Activated T-cell treated with anti-CD3 and anti-CD28 coated beads for 4 hours (primary cell): ENCODE data around the gene P2RX2.

Source experiments
- DNase-seq: peaks from one replicate; pipeline ENCODE4 v3.0.0-alpha.2; 2020

Gene P2RX2

DNA sequence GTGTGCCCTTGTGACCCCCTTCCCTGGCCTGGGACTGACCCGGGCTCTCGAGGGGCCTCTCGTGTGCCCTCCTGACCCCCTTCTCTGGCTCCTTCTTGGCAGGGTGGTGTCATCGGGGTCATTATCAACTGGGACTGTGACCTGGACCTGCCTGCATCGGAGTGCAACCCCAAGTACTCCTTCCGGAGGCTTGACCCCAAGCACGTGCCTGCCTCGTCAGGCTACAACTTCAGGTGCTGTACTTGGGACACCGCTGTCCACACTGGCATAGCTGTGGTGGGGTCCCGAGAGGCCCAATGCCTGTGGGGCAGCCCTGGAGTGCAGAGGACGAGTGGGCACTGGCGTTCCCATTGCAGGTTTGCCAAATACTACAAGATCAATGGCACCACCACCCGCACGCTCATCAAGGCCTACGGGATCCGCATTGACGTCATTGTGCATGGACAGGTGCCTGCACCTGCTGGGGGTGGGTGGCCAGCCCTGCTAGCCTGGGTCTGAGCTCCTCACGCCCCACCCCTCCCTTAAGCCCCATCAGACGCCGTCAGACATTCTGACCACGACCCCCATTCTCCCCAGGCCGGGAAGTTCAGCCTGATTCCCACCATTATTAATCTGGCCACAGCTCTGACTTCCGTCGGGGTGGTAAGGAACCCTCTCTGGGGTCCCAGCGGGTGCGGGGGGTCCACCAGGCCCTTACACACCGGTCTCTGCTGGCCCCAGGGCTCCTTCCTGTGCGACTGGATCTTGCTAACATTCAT lies 2.5 kb downstream of the P2RX2 start:
- DNase-seq: no peak

DNA sequence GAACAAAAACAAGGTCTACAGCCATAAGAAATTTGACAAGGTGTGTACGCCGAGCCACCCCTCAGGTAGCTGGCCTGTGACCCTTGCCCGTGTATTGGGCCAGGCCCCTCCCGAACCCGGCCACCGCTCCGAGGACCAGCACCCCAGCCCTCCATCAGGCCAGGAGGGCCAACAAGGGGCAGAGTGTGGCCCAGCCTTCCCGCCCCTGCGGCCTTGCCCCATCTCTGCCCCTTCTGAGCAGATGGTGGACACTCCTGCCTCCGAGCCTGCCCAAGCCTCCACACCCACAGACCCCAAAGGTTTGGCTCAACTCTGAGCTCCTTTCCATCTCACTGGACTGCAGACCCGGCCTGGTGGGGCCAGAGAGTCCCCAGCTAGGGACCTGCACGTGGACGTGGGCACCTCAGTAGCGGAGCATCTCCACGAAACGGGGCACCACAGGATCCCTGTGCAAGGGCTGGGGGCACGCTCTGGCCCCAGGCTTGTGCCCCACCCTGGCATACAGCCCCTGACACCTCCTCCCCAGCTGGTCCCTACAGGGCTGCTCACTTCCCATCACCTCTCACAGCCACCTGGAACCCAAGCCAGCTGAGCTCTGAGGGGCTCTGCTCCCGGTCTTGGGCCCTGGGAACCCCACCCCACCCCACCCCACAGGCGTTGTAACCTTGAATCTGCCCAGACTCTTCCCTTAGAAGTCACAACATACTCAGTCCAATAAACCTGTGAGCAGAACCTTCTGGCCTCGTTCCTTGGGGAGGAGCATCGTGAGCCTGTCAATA lies 3.3 kb downstream of the P2RX2 start:
- no peak for DNase-seq

DNA sequence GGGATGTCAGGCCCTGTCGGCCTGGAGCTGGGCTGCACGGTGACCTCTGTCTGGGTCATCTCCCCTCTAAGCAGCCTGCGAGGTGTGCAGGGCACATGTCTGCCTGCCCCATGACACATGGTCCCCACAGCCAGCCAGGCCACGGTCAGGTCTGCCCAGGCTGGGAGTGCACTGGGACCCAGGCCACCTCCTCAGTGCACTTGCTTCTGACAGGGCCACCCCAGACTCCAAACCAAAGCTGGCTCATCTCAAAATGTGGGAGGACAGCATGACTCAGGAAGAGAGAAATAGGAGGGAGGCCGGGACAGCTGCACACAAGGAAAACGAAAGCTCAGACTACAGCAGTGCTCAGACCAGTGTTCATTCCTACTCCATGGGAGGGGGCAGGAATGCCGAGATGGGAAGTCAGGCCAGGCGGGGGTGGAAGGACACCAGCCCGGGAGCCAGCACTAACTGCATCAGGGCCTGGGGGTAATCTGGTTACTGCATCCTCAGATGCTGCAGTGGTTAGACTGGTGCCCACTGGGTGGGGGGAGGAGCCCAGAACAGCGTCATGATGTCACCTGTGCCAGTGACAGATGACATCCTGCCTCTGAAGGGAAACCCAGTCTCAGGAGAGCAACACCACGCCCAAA lies 4.0 kb downstream of the P2RX2 start:
- DNase-seq: no peak

- DNase-seq: no peak
These were observed 4.7 kb downstream of the P2RX2 start for GRCh38 chr12:132623072-132623869.

- DNase-seq: no peak
These were observed 5.7 kb downstream of the P2RX2 start for GRCh38 chr12:132624186-132624855.

- DNase-seq: no peak
These were observed 6.5 kb downstream of the P2RX2 start for GRCh38 chr12:132624910-132625630.

DNA sequence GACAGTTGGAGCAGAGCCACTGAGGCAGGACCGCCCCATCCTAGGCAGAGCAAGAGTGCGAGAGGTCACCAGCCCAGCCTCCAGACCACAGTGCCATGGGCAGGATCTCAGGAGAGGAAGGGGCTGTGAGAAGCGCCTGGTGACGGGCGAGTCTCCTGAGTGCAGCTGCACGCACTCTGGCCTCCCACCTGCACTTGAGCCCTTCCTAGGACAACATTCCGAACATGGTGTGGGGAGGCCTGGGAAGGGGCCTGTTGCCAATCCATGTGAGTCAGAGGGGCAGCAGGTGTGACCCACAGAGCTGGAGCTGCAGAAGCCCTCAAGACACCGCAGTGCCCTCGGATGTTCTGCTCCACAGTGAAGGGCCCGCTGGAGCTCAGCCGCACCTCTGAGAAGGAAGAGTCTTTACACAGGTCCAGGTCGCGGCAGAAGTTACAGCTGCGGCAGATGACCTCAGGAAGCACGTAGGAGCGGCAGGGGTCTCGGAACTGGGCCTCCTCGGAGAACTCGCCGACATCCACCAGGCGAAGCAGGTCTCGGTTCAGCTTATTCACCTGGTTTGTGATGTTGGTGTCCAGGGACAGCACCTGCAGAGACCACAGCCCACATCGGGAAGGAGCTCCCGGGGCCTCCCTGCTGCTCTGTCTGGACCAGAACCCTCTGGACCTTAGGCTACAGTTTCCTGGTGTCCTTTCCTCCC lies 7.3 kb downstream of the P2RX2 start:
- no peak for DNase-seq

DNA sequence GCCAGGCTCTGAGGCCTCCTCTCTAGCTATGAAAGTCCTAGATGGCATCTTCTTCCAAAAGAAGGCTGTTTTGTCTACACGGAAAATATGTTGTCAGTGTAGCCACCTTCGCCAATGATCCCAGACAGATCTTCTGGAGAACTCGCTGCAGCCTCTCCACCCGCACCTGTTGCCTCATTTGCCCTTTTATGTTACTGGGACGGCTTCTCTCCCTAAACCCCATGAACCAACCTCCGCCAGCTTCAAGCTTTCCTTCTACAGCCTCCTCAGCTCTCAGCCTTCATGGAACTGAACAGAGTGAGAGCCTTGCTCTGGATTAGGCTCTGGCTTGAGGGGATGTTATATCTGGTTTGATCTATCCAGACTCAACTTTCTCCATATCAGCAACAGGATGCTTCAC lies 10.8 kb downstream of the P2RX2 start:
- no peak for DNase-seq

DNA sequence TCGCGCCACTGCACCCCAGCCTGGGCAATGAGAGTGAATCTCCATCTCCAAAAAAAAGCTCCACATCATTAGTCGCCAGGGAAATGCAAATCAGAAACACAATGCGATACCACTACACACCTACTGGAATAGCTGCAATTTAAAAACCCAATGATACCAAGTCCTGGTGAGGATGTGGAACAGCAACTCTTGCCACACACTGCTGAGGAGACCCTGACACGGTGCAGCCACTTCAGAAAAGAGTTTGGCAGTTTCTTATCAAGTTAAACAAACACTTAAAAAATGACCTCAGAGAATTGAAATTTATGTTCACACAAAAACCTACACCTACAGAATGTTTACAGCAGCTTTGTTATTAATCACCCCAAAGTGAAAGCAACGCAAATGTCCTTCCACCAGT lies 12.1 kb downstream of the P2RX2 start:
- no peak for DNase-seq

DNA sequence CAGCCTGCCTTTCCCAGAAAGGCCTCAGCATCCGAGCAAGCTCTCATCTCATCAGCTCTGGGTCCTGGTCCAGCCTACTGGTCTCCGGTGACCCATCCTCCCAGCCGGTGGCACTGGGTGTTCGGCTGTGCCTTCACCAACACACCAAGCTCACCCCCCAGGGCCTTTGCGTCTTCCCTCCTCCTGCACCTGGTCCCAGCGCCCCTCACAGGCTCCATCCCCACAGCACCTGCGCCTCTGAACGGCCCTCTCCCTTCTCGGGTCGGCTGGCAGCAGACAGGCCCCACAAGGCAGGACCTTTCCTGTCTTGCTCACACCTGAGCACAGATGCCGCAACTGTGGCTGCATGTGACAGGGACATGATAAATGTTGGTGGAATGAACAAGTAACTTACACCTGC lies 13.1 kb downstream of the P2RX2 start:
- no peak for DNase-seq

DNA sequence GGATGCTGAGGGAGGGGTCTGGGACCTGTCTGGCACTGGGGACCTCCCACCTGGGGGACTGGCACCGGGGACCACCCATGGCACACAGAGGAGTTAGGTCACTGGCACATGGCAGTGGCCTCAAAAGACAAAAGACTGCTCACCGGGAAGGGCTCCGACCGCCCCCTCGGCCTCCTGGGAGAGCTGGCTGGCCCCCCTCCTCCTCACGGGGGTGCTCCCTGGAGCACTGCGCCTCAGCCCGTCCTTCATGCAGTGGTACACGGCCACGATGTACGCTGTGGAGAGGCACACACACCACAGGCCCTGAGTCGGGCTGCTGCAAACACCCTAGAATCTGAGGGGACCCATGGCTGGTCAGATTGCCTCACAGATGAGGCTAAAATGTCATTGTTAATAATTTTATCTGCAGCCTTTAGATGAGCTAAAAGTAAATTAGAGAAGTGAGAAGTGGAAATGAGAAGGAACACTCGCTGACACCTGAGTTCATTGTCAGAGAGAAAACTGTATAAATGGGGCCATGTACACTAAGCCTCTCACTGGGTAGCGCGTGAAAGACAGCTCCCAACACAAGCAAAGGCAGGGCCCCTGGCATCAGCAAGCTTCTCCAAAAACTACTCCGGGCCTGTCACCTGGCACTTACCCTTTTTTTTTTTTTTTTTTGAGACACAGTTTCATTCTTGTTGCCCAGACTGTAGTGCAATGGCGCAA lies 14.1 kb downstream of the P2RX2 start:
- no peak for DNase-seq

GRCh38 chr12:132633398-132633797 lies 14.8 kb downstream of the P2RX2 start:
- no peak for DNase-seq

GRCh38 chr12:132633901-132634300 lies 15.3 kb downstream of the P2RX2 start:
- no peak for DNase-seq

- DNase-seq: no peak
These were observed 15.9 kb downstream of the P2RX2 start for GRCh38 chr12:132634411-132634990.

DNA sequence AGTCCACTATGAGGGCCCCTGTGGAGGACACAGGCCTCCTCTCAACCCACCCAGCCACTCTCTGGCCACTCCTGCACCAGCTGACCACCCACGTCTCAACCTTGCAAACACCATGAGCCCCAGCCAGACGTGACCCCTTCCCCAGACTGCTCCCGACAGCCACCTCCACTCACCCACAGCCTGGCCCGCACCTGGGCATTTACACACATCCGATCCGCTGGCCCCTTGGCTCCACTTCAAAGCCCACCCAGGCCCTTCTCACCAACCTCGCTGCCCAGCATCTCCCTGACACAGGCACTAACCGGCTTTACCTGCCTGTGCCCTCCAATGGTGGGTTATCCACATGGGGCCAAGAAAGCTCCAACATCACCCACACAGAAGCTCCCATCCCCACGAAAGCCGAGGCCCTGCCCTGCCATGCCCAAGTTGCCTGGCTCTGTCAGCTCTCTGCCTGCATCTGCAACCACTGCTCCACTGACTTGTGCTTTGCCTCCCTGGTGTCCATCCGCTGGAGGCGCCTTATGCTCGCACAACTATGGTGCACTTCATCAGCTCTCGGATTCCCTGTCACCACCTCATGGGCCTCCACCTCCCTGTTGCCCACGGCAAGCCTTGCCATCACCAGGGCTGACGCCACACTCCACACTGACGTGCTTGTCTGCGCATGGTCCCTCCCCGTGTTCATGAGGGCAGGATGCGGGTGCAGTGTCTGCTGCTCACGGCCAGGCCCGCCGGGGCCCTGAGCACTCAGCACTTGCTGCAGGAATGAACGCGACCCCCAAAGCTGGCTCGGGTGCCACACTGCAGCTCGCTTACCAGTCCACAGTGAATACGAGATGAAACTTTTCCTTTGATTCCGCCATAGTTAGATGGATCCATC lies 16.7 kb downstream of the P2RX2 start:
- no peak for DNase-seq

GRCh38 chr12:132637811-132638210 lies 19.2 kb downstream of the P2RX2 start:
- no peak for DNase-seq

DNA sequence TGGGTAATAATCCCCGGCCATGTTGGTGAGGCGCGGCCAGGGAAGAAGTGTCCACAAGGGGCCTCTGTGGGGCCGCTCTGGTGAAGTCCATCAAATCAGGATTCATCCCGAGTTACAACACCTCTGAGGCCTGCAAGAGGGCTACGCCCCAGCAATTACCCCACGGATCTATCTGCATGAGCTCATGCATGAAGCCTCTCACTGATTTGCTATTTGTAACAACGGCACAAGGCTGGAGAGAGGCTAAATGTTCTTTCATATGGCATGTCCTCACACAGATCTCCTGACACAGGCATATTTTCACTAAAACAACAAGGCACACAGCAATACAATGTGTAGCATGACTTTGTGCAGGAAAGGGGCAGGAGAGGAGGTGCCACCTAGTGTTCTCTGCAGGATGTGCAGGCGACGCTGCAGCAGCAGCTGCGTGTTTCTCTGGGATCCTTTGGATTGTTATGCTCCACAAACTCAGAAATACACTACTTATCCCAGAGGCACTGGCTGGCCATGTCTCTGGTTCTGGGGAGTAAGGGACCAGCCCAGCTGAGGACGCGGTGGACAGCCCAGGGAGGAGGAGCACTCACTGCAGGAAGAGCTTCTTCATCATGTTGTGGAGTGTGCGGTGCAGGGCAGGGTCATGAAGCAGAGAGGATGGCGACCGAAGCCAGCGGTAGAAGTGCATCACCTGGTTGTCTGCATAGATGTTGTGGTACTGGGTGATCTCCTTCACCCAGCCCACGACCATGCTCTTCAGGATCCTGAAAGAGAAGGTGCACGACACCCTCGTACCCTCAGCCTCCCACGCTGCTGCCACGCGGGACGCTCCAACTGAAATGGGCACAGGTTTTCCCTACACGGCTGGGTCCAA lies 20.2 kb downstream of the P2RX2 start:
- no peak for DNase-seq

- DNase-seq: no peak
These were observed 21.5 kb downstream of the P2RX2 start for GRCh38 chr12:132639956-132640520.
